Vagina (tissue), 2 donors: ENCODE measurements around the gene PTPN11.

Experiments
- POLR2A ChIP-seq, 2 donors: fragments of 450-650 bp; IDR thresholded peaks; one replicate each; pipeline ENCODE4 v1.6.1; 2017; ENCODE audit warnings: antibody characterized with exemption in 2 of 2, mild to moderate bottlenecking in 2 of 2, moderate library complexity in 2 of 2
- POLR2AphosphoS5 ChIP-seq, 2 donors: sonication (generic); formaldehyde crosslinking; IDR thresholded peaks; one replicate each; pipeline ENCODE4 v1.9.0; 2017; ENCODE audit warnings: antibody characterized with exemption in 2 of 2, mild to moderate bottlenecking in 2 of 2, low read depth in 1 of 2; ENCODE audit not compliant: insufficient read depth in 1 of 2

- TF ChIP-seq POLR2AphosphoS5 (IDR thresholded peaks at IDR 0.05; ENCODE audit: insufficient read depth in 1 of 2, low read depth in 1 of 2): no peak
- no peak for TF ChIP-seq POLR2A (IDR thresholded peaks at IDR 0.05)
These were observed 130.3 kb downstream of the PTPN11 start for GRCh38 chr12:112549031-112549430.
